ENCODE measurements around the gene LNX1.

The LNX1 gene

GRCh38 chr4:53572600-53572994 is 18.7 kb downstream of the LNX1 start:
- DNase-seq (ENCODE audit: low read depth in 2 of 2), result no peak

DNA sequence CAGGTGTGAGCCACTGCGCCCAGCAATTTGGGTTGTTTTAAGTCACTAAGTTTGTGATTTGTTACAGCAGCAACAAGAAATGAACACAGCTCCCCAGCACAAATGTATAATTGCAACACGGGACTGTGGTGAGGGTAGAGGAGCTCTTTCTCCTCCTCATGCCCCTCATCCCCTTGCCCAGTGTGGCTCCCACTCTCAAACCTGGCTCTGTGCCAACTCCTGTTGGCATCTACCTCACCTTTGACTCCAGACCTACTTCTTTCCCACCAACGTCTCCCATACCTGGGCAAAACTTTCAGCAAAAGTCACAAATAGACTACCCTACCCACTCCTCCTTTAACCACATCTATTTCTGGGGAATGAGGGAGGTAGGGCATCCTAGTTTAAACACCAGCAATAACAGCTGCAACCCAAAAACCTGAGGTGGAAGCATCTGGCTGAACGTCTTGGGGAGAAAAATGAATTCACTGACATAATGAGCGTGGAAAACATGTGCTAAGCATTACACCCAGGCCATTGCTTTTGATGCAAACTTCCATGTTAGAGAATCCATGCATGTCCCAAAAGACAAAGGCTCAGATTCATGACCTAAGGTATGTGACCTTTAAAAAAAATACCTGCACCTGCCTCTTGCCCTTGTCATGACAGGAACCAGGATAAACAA is 19.2 kb downstream of the LNX1 start:
- DNase-seq (ENCODE audit: low read depth in 2 of 2), result no peak

DNA sequence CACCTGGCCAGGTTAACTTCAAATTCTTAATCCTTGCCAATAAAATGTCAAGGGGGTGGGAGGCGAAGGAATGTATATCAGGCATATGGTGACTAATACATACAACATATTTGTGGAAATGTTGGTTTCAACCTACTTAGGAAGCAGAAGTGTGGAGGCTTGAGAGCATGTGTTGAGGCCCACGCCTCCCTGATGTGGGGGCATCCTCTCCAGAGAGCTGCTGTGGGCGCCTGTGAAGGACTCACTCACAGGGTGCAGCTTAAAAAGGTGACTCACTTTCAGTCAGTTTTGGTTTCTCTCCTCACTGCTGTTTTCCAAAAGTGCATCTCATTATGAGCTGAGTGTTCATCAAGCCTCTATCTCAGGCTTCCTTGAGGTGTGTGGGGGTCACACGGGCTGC is 27.5 kb downstream of the LNX1 start:
- DNase-seq (ENCODE audit: low read depth in 2 of 2), result no peak

DNA sequence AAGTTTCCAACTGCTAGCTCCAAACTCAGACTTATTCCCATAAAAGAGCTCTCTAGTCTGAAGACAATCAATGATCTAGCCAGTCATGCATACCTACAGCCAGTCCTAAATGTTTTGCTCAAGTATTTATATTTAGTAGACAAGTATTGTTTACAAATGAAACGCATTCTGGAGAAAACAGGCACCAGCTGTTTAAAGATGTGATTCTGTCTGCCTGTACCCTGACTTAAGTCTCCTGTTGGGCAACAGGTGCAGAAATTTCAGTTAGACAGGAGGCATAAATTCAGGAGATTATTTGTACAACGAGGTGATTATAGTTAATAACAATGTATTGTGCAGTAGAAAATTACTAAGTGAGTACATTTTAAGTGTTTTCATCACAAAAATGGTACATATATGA is 28.9 kb downstream of the LNX1 start:
- DNase-seq (ENCODE audit: low read depth in 2 of 2), result no peak

DNA sequence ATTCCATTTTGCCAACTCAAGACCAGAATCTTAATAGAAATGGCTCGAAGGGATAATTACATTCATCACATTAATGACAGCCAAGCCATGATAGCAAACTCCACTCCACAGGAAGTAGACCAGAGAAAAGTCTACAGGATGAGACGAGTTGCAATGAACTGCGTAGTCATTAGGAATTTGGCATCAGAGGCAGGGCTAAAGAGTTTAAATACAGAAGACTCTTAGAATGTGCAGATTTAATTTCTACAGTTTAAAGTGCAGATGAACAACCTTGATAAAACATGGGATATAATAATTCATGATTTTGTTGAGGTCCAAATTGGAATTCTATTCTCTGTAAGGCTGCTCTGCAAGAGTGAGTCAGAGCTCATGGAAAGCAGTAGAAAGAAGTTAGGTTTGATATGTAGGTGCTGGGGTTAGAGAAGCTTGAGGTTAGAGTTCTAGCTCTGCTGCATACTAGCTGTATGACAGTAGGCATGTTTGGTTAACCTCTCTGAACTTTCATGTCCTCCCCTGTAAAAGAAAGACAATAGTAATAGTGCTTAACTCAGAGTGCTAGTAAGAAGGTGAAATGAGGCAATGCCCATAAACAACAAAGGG is 32.2 kb downstream of the LNX1 start:
- no peak for DNase-seq (ENCODE audit: low read depth in 2 of 2)

DNA sequence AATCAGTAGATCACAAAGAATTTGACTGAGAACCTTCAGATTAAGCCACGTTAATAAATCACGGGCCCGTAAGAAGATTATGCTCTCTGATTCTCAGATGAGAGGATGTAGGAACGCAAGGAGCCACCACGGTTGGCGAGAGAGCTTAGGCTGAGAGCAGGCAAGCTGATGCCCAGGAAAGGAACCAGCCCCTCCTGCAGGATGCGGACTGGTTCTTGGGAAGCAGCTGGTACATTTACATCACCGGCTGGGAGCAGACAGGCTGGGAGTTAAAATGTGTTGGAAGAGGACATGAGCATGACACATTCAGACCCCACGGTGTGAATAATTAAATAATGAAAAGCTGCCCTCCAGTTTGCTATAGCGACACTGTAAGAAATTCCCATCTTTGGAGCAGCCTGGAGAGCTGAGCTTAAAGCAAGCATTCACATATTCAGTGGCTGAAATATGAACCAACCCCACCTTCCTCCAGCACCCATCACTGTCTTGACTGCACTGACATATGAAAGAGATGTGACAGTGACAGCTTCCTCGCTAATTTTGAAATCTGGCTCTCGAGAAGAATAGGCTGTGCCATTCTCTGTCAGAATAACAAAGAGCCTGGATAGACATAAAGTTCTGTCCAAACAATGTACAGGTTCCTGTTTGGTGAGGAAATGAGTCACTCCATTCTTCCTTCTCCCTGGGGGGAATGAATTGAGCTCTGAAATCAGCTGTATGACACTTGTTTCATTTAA is 33.1 kb downstream of the LNX1 start:
- DNase-seq (ENCODE audit: low read depth in 2 of 2), result no peak

- no peak for DNase-seq (ENCODE audit: low read depth in 2 of 2)
Measured at GRCh38 chr4:53557669-53558064, 33.6 kb downstream of the LNX1 start.

GRCh38 chr4:53556651-53557050 is 34.6 kb downstream of the LNX1 start:
- no peak for DNase-seq (ENCODE audit: low read depth in 2 of 2)

- DNase-seq (ENCODE audit: low read depth in 2 of 2), result no peak
Measured at GRCh38 chr4:53553486-53554210, 37.6 kb downstream of the LNX1 start.

GRCh38 chr4:53552711-53553110 is 38.6 kb downstream of the LNX1 start:
- DNase-seq (ENCODE audit: low read depth in 2 of 2), result no peak

DNA sequence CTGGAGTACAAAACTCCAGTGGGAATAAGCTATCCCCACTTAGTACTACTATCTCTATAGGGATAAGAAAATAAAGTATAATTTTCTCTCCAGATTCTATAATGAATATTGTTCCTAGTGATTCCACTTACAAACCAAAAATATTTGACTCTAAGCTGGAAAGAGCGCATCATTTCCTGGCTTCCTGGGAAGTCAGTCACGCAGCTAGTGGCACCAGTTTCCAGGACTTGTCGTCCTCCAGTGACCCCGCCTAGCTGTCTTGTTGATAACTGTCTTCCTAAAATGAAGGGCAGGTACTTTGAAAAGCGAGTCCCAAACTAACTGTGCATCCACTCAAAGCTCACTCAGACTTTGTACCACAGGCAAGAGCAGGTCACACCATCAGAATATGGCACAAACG is 39.3 kb downstream of the LNX1 start:
- DNase-seq (ENCODE audit: low read depth in 2 of 2), result no peak

- no peak for DNase-seq (ENCODE audit: low read depth in 2 of 2)
Measured at GRCh38 chr4:53551281-53551864, 39.9 kb downstream of the LNX1 start.

- DNase-seq (ENCODE audit: low read depth in 2 of 2), result no peak
Measured at GRCh38 chr4:53548662-53549061, 42.6 kb downstream of the LNX1 start.

DNA sequence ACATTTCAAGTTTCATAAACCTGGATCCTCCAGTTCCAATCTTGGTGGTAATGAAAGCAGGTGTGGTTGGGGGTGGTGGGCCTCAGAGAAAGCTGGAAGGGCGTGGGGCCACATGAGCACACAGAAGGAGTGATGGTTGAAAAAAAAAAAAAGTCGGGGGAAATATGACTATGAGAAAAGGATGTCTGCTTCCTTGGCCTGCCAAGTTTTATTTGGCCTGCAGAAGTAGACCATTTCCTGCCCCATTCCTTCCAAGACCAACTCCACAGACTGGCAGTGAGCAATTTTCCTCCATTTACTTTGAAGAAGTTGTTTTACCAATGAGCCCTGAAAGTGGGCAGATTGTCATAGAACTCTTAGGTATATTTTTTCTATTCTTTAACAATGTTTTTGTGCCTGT is 43.3 kb downstream of the LNX1 start:
- no peak for DNase-seq (ENCODE audit: low read depth in 2 of 2)

DNA sequence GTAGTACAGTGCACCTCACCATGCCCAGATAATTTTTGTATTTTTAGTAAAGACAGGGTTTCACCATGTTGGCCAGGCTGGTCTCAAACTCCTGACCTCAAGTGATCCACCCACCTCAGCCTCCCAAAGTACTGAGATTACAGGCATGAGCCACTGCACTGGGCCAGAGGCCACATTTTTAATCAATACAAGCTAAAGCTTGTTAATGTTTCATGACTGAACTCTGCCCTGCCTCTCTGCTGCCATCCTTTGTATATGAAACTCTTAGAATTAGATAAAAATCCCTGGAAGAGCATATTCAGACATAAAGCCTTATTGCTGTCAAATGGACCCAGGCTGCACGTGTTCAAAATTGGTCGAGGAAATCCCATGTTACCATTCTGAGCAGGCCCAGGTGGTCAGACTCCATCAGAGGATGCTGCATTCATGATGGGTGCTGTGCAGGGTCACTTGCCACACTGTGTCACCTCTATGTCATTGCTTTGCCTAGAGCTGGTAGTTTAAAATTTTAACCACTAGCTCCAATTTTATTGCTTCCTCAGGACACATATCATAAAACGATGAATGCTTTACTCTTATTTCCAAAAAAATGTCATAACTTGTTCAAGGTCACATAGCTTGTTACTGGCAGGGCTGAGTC is 45.2 kb downstream of the LNX1 start:
- no peak for DNase-seq (ENCODE audit: low read depth in 2 of 2)

- DNase-seq (ENCODE audit: low read depth in 2 of 2), result no peak
Measured at GRCh38 chr4:53545273-53545672, 46.0 kb downstream of the LNX1 start.

- DNase-seq (ENCODE audit: low read depth in 2 of 2), result no peak
Measured at GRCh38 chr4:53543561-53543960, 47.7 kb downstream of the LNX1 start.

GRCh38 chr4:53541577-53542206 is 49.6 kb downstream of the LNX1 start:
- no peak for DNase-seq (ENCODE audit: low read depth in 2 of 2)

DNA sequence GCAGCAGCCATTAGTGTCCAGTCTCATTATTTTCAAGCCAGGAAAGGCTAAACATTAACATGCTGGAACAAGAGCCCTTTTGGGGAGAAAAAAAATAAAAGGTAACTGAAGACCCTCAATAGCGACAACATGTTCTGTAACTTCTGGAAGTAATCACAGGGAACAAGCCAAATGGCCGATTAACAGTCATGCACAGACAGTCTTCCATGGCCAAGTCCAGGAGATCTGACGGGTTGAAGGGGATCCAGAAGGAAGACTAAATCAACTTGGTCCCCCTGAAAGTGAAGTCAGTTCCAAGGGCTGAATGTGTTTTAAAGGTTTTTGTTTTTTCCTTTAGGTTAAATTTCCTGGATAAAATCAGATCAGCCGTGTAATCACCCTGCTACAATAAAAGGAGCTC is 52.5 kb downstream of the LNX1 start:
- DNase-seq (ENCODE audit: low read depth in 2 of 2), result no peak

DNA sequence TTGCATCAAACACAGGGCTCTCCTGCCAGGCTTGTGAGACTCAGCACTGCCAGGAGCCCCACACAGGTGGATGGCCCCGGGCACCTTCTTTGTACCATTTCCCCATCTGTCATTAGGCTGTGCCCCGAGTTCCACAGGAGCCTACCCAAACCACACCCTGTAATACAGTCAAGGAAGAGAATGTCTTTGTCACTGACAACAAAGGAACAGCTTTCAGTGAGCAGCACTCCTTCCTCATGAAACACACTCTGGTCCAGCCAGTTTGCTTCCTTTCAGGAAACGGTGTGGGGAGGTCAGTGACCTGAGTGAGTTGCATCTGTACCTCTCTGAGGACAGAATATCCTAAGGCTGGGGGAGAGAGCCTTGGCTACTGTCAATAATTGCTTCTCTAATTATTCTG is 53.7 kb downstream of the LNX1 start:
- no peak for DNase-seq (ENCODE audit: low read depth in 2 of 2)

GRCh38 chr4:53536328-53536727 is 55.0 kb downstream of the LNX1 start:
- DNase-seq (ENCODE audit: low read depth in 2 of 2), result no peak
